H9 (cell line): ENCODE data around the gene ZNF469. TPM values are rescaled to one million over a fixed set of nuclear protein-coding genes. Genes with fewer than 3 reads are reported as not detected.

Experiments
- DNase-seq: peaks from one replicate; pipeline ENCODE4 v3.0.0-alpha.2; 2017
- H2AFZ ChIP-seq: one replicate; pipeline ENCODE4 v1.6.1; 2013; ENCODE audit warnings: mild to moderate bottlenecking, low read length, control low read depth, moderate library complexity
- H2AK5ac ChIP-seq: 2 replicates; pipeline ENCODE4 v1.6.1; 2013; ENCODE audit warnings: low read length, control low read depth, mixed read lengths; ENCODE audit not compliant: insufficient read length
- H2BK120ac ChIP-seq: one replicate; pipeline ENCODE4 v1.6.1; 2013; ENCODE audit warnings: low read depth, mild to moderate bottlenecking, low read length, control low read depth, inconsistent platforms; ENCODE audit not compliant: poor library complexity, severe bottlenecking
- H2BK12ac ChIP-seq: 2 replicates; pipeline ENCODE4 v1.6.1; 2013; ENCODE audit warnings: low read length, control low read depth, mixed read lengths, low read depth; ENCODE audit not compliant: insufficient read length
- H2BK15ac ChIP-seq: 2 replicates; pipeline ENCODE4 v1.6.1; 2013; ENCODE audit warnings: low read depth, low read length, control low read depth
- H2BK20ac ChIP-seq: one replicate; pipeline ENCODE4 v1.6.1; 2013; ENCODE audit warnings: low read depth, mild to moderate bottlenecking, low read length, control low read depth, inconsistent platforms; ENCODE audit not compliant: poor library complexity, severe bottlenecking
- H2BK5ac ChIP-seq: 2 replicates; pipeline ENCODE4 v1.6.1; 2013; ENCODE audit warnings: low read length, control low read depth, mixed read lengths; ENCODE audit not compliant: insufficient read length
- H3K14ac ChIP-seq: 2 replicates; pipeline ENCODE4 v1.6.1; 2013; ENCODE audit warnings: low read length, control low read depth; ENCODE audit not compliant: insufficient read depth
- H3K18ac ChIP-seq: 2 replicates; pipeline ENCODE4 v1.6.1; 2013; ENCODE audit warnings: low read depth, mild to moderate bottlenecking, mixed read lengths, low read length, control low read depth; ENCODE audit not compliant: insufficient read length
- H3K23ac ChIP-seq: 2 replicates; pipeline ENCODE4 v1.6.1; 2013; ENCODE audit warnings: low read length, control low read depth, mixed read lengths, low read depth; ENCODE audit not compliant: insufficient read length
- H3K23me2 ChIP-seq: 2 replicates; pipeline ENCODE4 v1.6.1; 2013; ENCODE audit warnings: low read depth, mild to moderate bottlenecking, mixed read lengths, low read length, control low read depth; ENCODE audit not compliant: insufficient read length, poor library complexity, severe bottlenecking
- H3K27ac ChIP-seq: 2 replicates; pipeline ENCODE4 v1.5.1; 2013; ENCODE audit warnings: low read length, control low read depth, mixed read lengths, low read depth; ENCODE audit not compliant: insufficient read length
- H3K27me3 ChIP-seq: 2 replicates; pipeline ENCODE4 v1.6.1; 2013; ENCODE audit warnings: low read length, control low read depth, inconsistent platforms; ENCODE audit not compliant: insufficient read depth
- H3K4ac ChIP-seq: 2 replicates; pipeline ENCODE4 v1.6.1; 2013; ENCODE audit warnings: low read depth, mild to moderate bottlenecking, control low read depth, inconsistent platforms, low read length, moderate library complexity
- H3K4me1 ChIP-seq: 2 replicates; pipeline ENCODE4 v1.6.1; 2013; ENCODE audit warnings: low read length, control low read depth, inconsistent platforms; ENCODE audit not compliant: insufficient read depth
- H3K4me2 ChIP-seq: 2 replicates; pipeline ENCODE4 v1.6.1; 2013; ENCODE audit warnings: low read length, control low read depth, mixed read lengths; ENCODE audit not compliant: insufficient read length, insufficient read depth
- H3K56ac ChIP-seq: 2 replicates; pipeline ENCODE4 v1.6.1; 2013; ENCODE audit warnings: low read depth, mild to moderate bottlenecking, mixed read lengths, low read length, control low read depth; ENCODE audit not compliant: insufficient read length
- H3K79me1 ChIP-seq: 2 replicates; pipeline ENCODE4 v1.6.1; 2013; ENCODE audit warnings: low read depth, mild to moderate bottlenecking, moderate library complexity, low read length, control low read depth, inconsistent platforms; ENCODE audit not compliant: insufficient read depth, poor library complexity, severe bottlenecking
- H3K79me2 ChIP-seq: 2 replicates; pipeline ENCODE4 v1.6.1; 2013; ENCODE audit warnings: low read length, control low read depth, inconsistent platforms; ENCODE audit not compliant: insufficient read depth
- H3K9ac ChIP-seq: 2 replicates; pipeline ENCODE4 v1.6.1; 2013; ENCODE audit warnings: low read length, control low read depth, mixed read lengths; ENCODE audit not compliant: insufficient read length; ENCODE audit errors: extremely low read depth
- H3K9me3 ChIP-seq: one replicate; pipeline ENCODE4 v1.6.1; 2013; ENCODE audit warnings: low read depth, low read length, inconsistent platforms; ENCODE audit not compliant: control insufficient read depth
- H3T11ph ChIP-seq: one replicate; pipeline ENCODE4 v1.6.1; 2013; ENCODE audit warnings: mild to moderate bottlenecking, low read length, control low read depth, inconsistent platforms
- H4K20me1 ChIP-seq: one replicate; pipeline ENCODE4 v1.6.1; 2013; ENCODE audit not compliant: control insufficient read depth, insufficient read length, insufficient read depth
- H4K5ac ChIP-seq: 2 replicates; pipeline ENCODE4 v1.6.1; 2013; ENCODE audit warnings: low read depth, mild to moderate bottlenecking, mixed read lengths, low read length, control low read depth; ENCODE audit not compliant: insufficient read length
- H4K8ac ChIP-seq: replicated peaks from 2 replicates; pipeline ENCODE4 v1.6.1; 2013; ENCODE audit warnings: low read length, control low read depth, mixed read lengths, low read depth; ENCODE audit not compliant: insufficient read length
- H4K91ac ChIP-seq: 2 replicates; pipeline ENCODE4 v1.6.1; 2013; ENCODE audit warnings: low read depth, mild to moderate bottlenecking, moderate library complexity, mixed read lengths, low read length, control low read depth; ENCODE audit not compliant: insufficient read length
- H3K27ac Mint-ChIP-seq, 3 experiments: 2 replicates in 2 of 3; 3 replicates in 1 of 3; pipeline ENCODE4 v1.8.0; 2020 to 2021; ENCODE audit warnings: mixed read lengths in 3 of 3, mild to moderate bottlenecking in 1 of 3, moderate library complexity in 1 of 3
- H3K27me3 Mint-ChIP-seq: 2 replicates; pipeline ENCODE4 v1.8.0; 2021; ENCODE audit warnings: low read depth, mild to moderate bottlenecking, moderate library complexity, mixed read lengths
- H3K36me3 Mint-ChIP-seq, 3 experiments: 2 replicates in 2 of 3; 3 replicates in 1 of 3; pipeline ENCODE4 v1.8.0; 2020 to 2021; ENCODE audit warnings: low read depth in 3 of 3, mixed read lengths in 3 of 3; ENCODE audit not compliant: insufficient read depth in 1 of 3
- H3K4me1 Mint-ChIP-seq, 2 experiments: 2 replicates each; pipeline ENCODE4 v1.8.0; 2020; ENCODE audit warnings: mixed read lengths in 2 of 2
- H3K4me3 Mint-ChIP-seq, 2 experiments: 2 replicates in 1 of 2; 3 replicates in 1 of 2; pipeline ENCODE4 v1.8.0; 2020 to 2021; ENCODE audit warnings: mild to moderate bottlenecking in 2 of 2, mixed read lengths in 2 of 2, moderate library complexity in 1 of 2
- H3K9me3 Mint-ChIP-seq, 2 experiments: 2 replicates in 1 of 2; 3 replicates in 1 of 2; pipeline ENCODE4 v1.8.0; 2020; ENCODE audit warnings: mild to moderate bottlenecking in 2 of 2, mixed read lengths in 2 of 2, moderate library complexity in 1 of 2
- CTCF ChIP-seq: fragments of 200-600 bp; sonication (generic); conservative IDR thresholded peaks from 3 replicates; pipeline ENCODE4 v1.8.0; 2021; ENCODE audit warnings: antibody characterized with exemption, mild to moderate bottlenecking
- WGBS: extraction: QIAGEN DNeasy Blood & Tissue Kit; methylation state at CpG from one replicate; pipeline ENCODE4 v1.1.7; 2013; ENCODE audit warnings: missing lambda C conversion rate, low lambda C conversion rate, mixed read lengths; ENCODE audit not compliant: insufficient read length; ENCODE audit errors: extremely low coverage; 5-methylcytosine and 5-hydroxymethylcytosine counted together
- total RNA-seq: library from RNA; stranded (reverse); gene quantifications from 2 replicates; pipeline ENCODE4 v1.2.1, GENCODE V29; 2021

ZNF469 gene
- total RNA-seq, 1 experiment from 2014 or later: 4.4 TPM

- no peaks in the 10 kb centered on the region for H4K20me1 ChIP-seq
- H3K9me3 Mint-ChIP-seq: peaks cover 11 to 12% of the 10 kb centered on the region in 2 experiments
- no peak overlapping the region for H2BK20ac ChIP-seq
- H4K91ac ChIP-seq: no peak overlapping the region
- no peak overlapping the region for H2BK15ac ChIP-seq
- no peaks in the 10 kb centered on the region for H3K79me1 ChIP-seq
- H4K8ac ChIP-seq: no peak overlapping the region
- H3K9me3 ChIP-seq: no peaks in the 10 kb centered on the region
- TF ChIP-seq CTCF: no peak
- no peak overlapping the region for H3K18ac ChIP-seq
- H3K23me2 ChIP-seq: no peaks in the 10 kb centered on the region
- H2BK12ac ChIP-seq: no peak overlapping the region
- peaks cover 2% of the 10 kb centered on the region for H3K27me3 Mint-ChIP-seq
- H3K4ac ChIP-seq: no peak overlapping the region
- no peak for DNase-seq
- no peak overlapping the region for H2AK5ac ChIP-seq
- H3K4me1 ChIP-seq: no peaks in the 10 kb centered on the region
- no peak overlapping the region for H3K27ac ChIP-seq
- no peak overlapping the region for H3K56ac ChIP-seq
- H3T11ph ChIP-seq: no peak overlapping the region
- H3K9ac ChIP-seq: no peak overlapping the region
- H3K4me1 Mint-ChIP-seq: peaks cover 0 to 3% of the 10 kb centered on the region in 2 experiments; a peak in 1 of 4 replicates
- H4K5ac ChIP-seq: no peak overlapping the region
- H3K4me3 Mint-ChIP-seq: no peak overlapping the region
- H3K36me3 Mint-ChIP-seq: peaks cover 0 to 4% (median 3%) of the 10 kb centered on the region in 3 experiments; a peak in 5 of 7 replicates
- WGBS: no CpG with 5 or more reads among the region's 8 CpGs
- H3K79me2 ChIP-seq: no peaks in the 10 kb centered on the region
- H3K23ac ChIP-seq: no peak overlapping the region
- H2BK5ac ChIP-seq: no peak overlapping the region
- no peak overlapping the region for H3K4me2 ChIP-seq
- no peak overlapping the region for H3K14ac ChIP-seq
- H2AFZ ChIP-seq: no peak overlapping the region
- no peak overlapping the region for H2BK120ac ChIP-seq
- no peaks in the 10 kb centered on the region for H3K27me3 ChIP-seq
- no peak overlapping the region for H3K27ac Mint-ChIP-seq
These were observed 45.7 kb upstream of the ZNF469 start for GRCh38 chr16:88337021-88337420.
